Measurements from ENCODE around the gene SGTB. TPM values are rescaled to one million over a fixed set of nuclear protein-coding genes. Genes with fewer than 3 reads are reported as not detected.

Gene SGTB
- 1 to 10 TPM; 5.0 to 9.8 (median 9.1) TPM for polyA plus RNA-seq (ENCODE audit: insufficient read depth in 1 of 5, insufficient read length in 5 of 5, low replicate concordance in 1 of 5)
- long read RNA-seq, donor 1, full-length matches to known transcripts: 2 of 8 reads
- long read RNA-seq, donor 1, partial matches to known transcripts: 6 of 8 reads
- long read RNA-seq, donor 1, other reads (novel, unspliced or antisense): 0 of 8 reads
- long read RNA-seq, donor 2, full-length matches to known transcripts: 3 of 3 reads
- long read RNA-seq, donor 2, partial matches to known transcripts: 0 of 3 reads
- long read RNA-seq, donor 2, other reads (novel, unspliced or antisense): 0 of 3 reads
- long read RNA-seq, donor 3, full-length matches to known transcripts: 2 of 2 reads
- long read RNA-seq, donor 3, partial matches to known transcripts: 0 of 2 reads
- long read RNA-seq, donor 3, other reads (novel, unspliced or antisense): 0 of 2 reads
- long read RNA-seq, donor 4, full-length matches to known transcripts: 1 of 1 reads
- long read RNA-seq, donor 4, partial matches to known transcripts: 0 of 1 reads
- long read RNA-seq, donor 4, other reads (novel, unspliced or antisense): 0 of 1 reads
- long read RNA-seq, donor 5, full-length matches to known transcripts: 3 of 3 reads
- long read RNA-seq, donor 5, partial matches to known transcripts: 0 of 3 reads
- long read RNA-seq, donor 5, other reads (novel, unspliced or antisense): 0 of 3 reads
- long read RNA-seq, donor 6, partial matches to known transcripts: 5 of 5 reads
- long read RNA-seq, donor 6, other reads (novel, unspliced or antisense): 0 of 5 reads
- long read RNA-seq, donor 7, full-length matches to known transcripts: 3 of 3 reads
- long read RNA-seq, donor 7, partial matches to known transcripts: 0 of 3 reads
- long read RNA-seq, donor 7, other reads (novel, unspliced or antisense): 0 of 3 reads
- long read RNA-seq, donor 8, full-length matches to known transcripts: 1 of 1 reads
- long read RNA-seq, donor 8, partial matches to known transcripts: 0 of 1 reads
- long read RNA-seq, donor 8, other reads (novel, unspliced or antisense): 0 of 1 reads

GRCh38 chr5:65721720-65722574 lies at the start of gene SGTB, which contains the start of gene NLN:
Gene SGTB, minus strand, starts transcription at chr5:65722109. Its CDS starts 1,302 bp downstream, at chr5:65720807.
Gene NLN, plus strand, starts transcription at chr5:65722205. Its CDS starts 169 bp downstream, at chr5:65722374.
- peak; percentile 85 to 86 for DNase-seq

- no peak for DNase-seq
Observed at GRCh38 chr5:65771266-65771665, 49.4 kb upstream of the SGTB start.

- DNase-seq: no peak
Observed at GRCh38 chr5:65769539-65769938, 47.6 kb upstream of the SGTB start.

GRCh38 chr5:65768723-65769346 lies 46.9 kb upstream of the SGTB start:
- no peak for DNase-seq

- DNase-seq: no peak
Observed at GRCh38 chr5:65767565-65767964, 45.7 kb upstream of the SGTB start.

- no peak for DNase-seq
Observed at GRCh38 chr5:65766781-65767180, 44.9 kb upstream of the SGTB start.

GRCh38 chr5:65766175-65766574 lies 44.3 kb upstream of the SGTB start:
- DNase-seq: no peak

GRCh38 chr5:65765582-65765981 lies 43.7 kb upstream of the SGTB start:
- DNase-seq: no peak

GRCh38 chr5:65762234-65762633 lies 40.3 kb upstream of the SGTB start:
- DNase-seq: no peak

GRCh38 chr5:65760504-65761275 lies 38.8 kb upstream of the SGTB start:
- no peak for DNase-seq

GRCh38 chr5:65758546-65759144 lies 36.7 kb upstream of the SGTB start:
- no peak for DNase-seq

- DNase-seq: no peak
Observed at GRCh38 chr5:65753189-65753588, 31.3 kb upstream of the SGTB start.

- DNase-seq: no peak
Observed at GRCh38 chr5:65750938-65751337, 29.0 kb upstream of the SGTB start.

GRCh38 chr5:65749956-65750355 lies 28.0 kb upstream of the SGTB start:
- DNase-seq: no peak

- no peak for DNase-seq
Observed at GRCh38 chr5:65749221-65749844, 27.4 kb upstream of the SGTB start.

GRCh38 chr5:65742565-65743231 lies 20.8 kb upstream of the SGTB start:
- DNase-seq: peak in 1 of 2 donors; percentile 21

GRCh38 chr5:65739162-65739561 lies 17.3 kb upstream of the SGTB start:
- DNase-seq: no peak

GRCh38 chr5:65738305-65738704 lies 16.4 kb upstream of the SGTB start:
- no peak for DNase-seq

All from right lung (tissue), 10 donors.